ENCODE measurements around the gene PRKN.

- TF ChIP-seq POLR2A (IDR thresholded peaks at IDR 0.05) = no peak
- TF ChIP-seq CTCF (IDR thresholded peaks at IDR 0.05) = no peak
- no peak for TF ChIP-seq POLR2AphosphoS5 (IDR thresholded peaks at IDR 0.05)
Measured at GRCh38 chr6:162612613-162613012, 115.0 kb downstream of the PRKN start.
